Nephron progenitor cell (in vitro differentiated cells): ENCODE results near the gene SLX4.
A peak's percentile ranks its signal among the peaks of the same experiment; 100 is the strongest.

Experiments used
- DNase-seq: peaks from one replicate; pipeline ENCODE4 v3.0.0; 2021
- H3K27ac Mint-ChIP-seq: 2 replicates; pipeline ENCODE4 v1.8.0; 2021; ENCODE audit warnings: mild to moderate bottlenecking, moderate library complexity, mixed read lengths
- H3K27me3 Mint-ChIP-seq: 2 replicates; pipeline ENCODE4 v1.8.0; 2021; ENCODE audit warnings: mild to moderate bottlenecking, low read depth, mixed read lengths; ENCODE audit not compliant: poor library complexity
- H3K36me3 Mint-ChIP-seq: 2 replicates; pipeline ENCODE4 v1.8.0; 2021; ENCODE audit warnings: low read depth, mixed read lengths
- H3K4me1 Mint-ChIP-seq: 2 replicates; pipeline ENCODE4 v1.8.0; 2021; ENCODE audit warnings: mixed read lengths
- H3K4me3 Mint-ChIP-seq: 2 replicates; pipeline ENCODE4 v1.8.0; 2021; ENCODE audit warnings: mild to moderate bottlenecking, moderate library complexity, mixed read lengths
- H3K9me3 Mint-ChIP-seq: 2 replicates; pipeline ENCODE4 v1.8.0; 2021; ENCODE audit warnings: mild to moderate bottlenecking, moderate library complexity, mixed read lengths
- CTCF ChIP-seq: fragments of 200-600 bp; sonication (generic); IDR thresholded peaks from 2 replicates; pipeline ENCODE4 v1.5.0; 2021; ENCODE audit warnings: antibody characterized with exemption

Gene SLX4

GRCh38 chr16:3597676-3598075 lies 13.7 kb downstream of the SLX4 start:
- Mint-ChIP-seq H3K4me1 (no peaks in the 10 kb centered on the region), H3K27me3 (no peaks in the 10 kb centered on the region), H3K9me3 (peaks cover 34% of the 10 kb centered on the region), H3K36me3 (peaks cover 72% of the 10 kb centered on the region), H3K4me3 (no peak overlapping the region), H3K27ac (peak overlapping the region; percentile 57)
- no peak for TF ChIP-seq CTCF
- no peak for DNase-seq

- no peak for TF ChIP-seq CTCF
- Mint-ChIP-seq H3K4me1 (no peaks in the 10 kb centered on the region), H3K27me3 (no peaks in the 10 kb centered on the region), H3K36me3 (peaks cover 68% of the 10 kb centered on the region), H3K9me3 (peaks cover 34% of the 10 kb centered on the region), H3K4me3 (no peak overlapping the region), H3K27ac (no peak overlapping the region)
- DNase-seq: no peak
These were observed 14.2 kb downstream of the SLX4 start for GRCh38 chr16:3597226-3597625.

- no peak for TF ChIP-seq CTCF
- peaks cover 64% of the 10 kb centered on the region for H3K36me3 Mint-ChIP-seq
- H3K27ac Mint-ChIP-seq: no peak overlapping the region
- DNase-seq: no peak
- no peak overlapping the region for H3K4me3 Mint-ChIP-seq
- H3K27me3 Mint-ChIP-seq: no peaks in the 10 kb centered on the region
- no peaks in the 10 kb centered on the region for H3K4me1 Mint-ChIP-seq
- peaks cover 27% of the 10 kb centered on the region for H3K9me3 Mint-ChIP-seq
These were observed 15.1 kb downstream of the SLX4 start for GRCh38 chr16:3596101-3596861.

- DNase-seq: no peak
- H3K4me1 Mint-ChIP-seq: no peaks in the 10 kb centered on the region
- no peak for TF ChIP-seq CTCF
- peaks cover 64% of the 10 kb centered on the region for H3K36me3 Mint-ChIP-seq
- H3K27ac Mint-ChIP-seq: peak overlapping the region; percentile 61
- H3K27me3 Mint-ChIP-seq: no peaks in the 10 kb centered on the region
- no peak overlapping the region for H3K4me3 Mint-ChIP-seq
- peaks cover 20% of the 10 kb centered on the region for H3K9me3 Mint-ChIP-seq
These were observed 15.8 kb downstream of the SLX4 start for GRCh38 chr16:3595521-3596021.

GRCh38 chr16:3595110-3595486 lies 16.3 kb downstream of the SLX4 start:
- no peak for DNase-seq
- Mint-ChIP-seq H3K27me3 (no peaks in the 10 kb centered on the region), H3K4me3 (no peak overlapping the region), H3K4me1 (no peaks in the 10 kb centered on the region), H3K9me3 (peaks cover 15% of the 10 kb centered on the region), H3K27ac (no peak overlapping the region), H3K36me3 (peaks cover 63% of the 10 kb centered on the region)
- TF ChIP-seq CTCF: no peak
